HEK293 (cell line): ENCODE results near the gene RAF1.
"Not testable (repeated sequence)": the region's sequence is repeated elsewhere in the genome, so short reads cannot be mapped to it uniquely, and the experiment has no call there.

ENCODE experiments used
- CTCF ChIA-PET: fragments of 350-600 bp; formaldehyde crosslinking; extraction: SDS; loops from one replicate; lab custom pipeline; 2021; ENCODE audit warnings: antibody characterized with exemption; lab: Yijun Ruan, JAX
- POLR2A ChIA-PET: fragments of 300-600 bp; formaldehyde crosslinking; extraction: SDS; loops from one replicate; lab custom pipeline; 2020; ENCODE audit warnings: antibody characterized with exemption, inconsistent platforms; lab: Yijun Ruan, JAX
- H3K27ac ChIP-seq: fragments of 200-500 bp; sonication (Bioruptor generic); 2 replicates; pipeline ENCODE4 v1.5.1; 2014; ENCODE audit warnings: low read depth, low read length, control low read depth, inconsistent platforms; ENCODE audit errors: extremely low read depth
- H3K36me3 ChIP-seq, 2 experiments: fragments of 200-500 bp in 1 of 2; sonication (Bioruptor generic) in 1 of 2; 1 replicate in 1 of 2; 2 replicates in 1 of 2; pipeline ENCODE4 v1.5.1; 2014 to 2017; ENCODE audit warnings: inconsistent platforms in 2 of 2, low read length in 2 of 2; ENCODE audit not compliant: control insufficient read depth in 2 of 2, insufficient read depth in 1 of 2
- H3K4me1 ChIP-seq: fragments of 200-500 bp; sonication (Bioruptor generic); 2 replicates; pipeline ENCODE4 v1.5.1; 2014; ENCODE audit warnings: mild to moderate bottlenecking, low read length, inconsistent platforms; ENCODE audit not compliant: control insufficient read depth, insufficient read depth
- H3K4me3 ChIP-seq: 2 replicates; pipeline ENCODE4 v1.5.1; 2011; ENCODE audit warnings: low read depth, mild to moderate bottlenecking, control low read depth, low read length, moderate library complexity
- H3K9me3 ChIP-seq: fragments of 200-500 bp; sonication (Bioruptor generic); 2 replicates; pipeline ENCODE4 v1.5.1; 2014; ENCODE audit warnings: low read depth, low read length, inconsistent platforms; ENCODE audit not compliant: control insufficient read depth, insufficient read depth
- INSM2 ChIP-seq: fragments of 450-650 bp; formaldehyde crosslinking; IDR thresholded peaks from 2 replicates; pipeline ENCODE4 v1.5.1; 2016; ENCODE audit warnings: missing biosample characterization, missing genetic modification characterization
- SCRT2 ChIP-seq: fragments of 450-650 bp; formaldehyde crosslinking; IDR thresholded peaks from 2 replicates; pipeline ENCODE4 v1.5.1; 2016; ENCODE audit warnings: missing biosample characterization, missing genetic modification characterization
- ZBTB10 ChIP-seq: fragments of 450-650 bp; formaldehyde crosslinking; IDR thresholded peaks from 2 replicates; pipeline ENCODE4 v1.5.1; 2016; ENCODE audit warnings: missing biosample characterization, missing genetic modification characterization
- ZBTB21 ChIP-seq: fragments of 450-650 bp; formaldehyde crosslinking; IDR thresholded peaks from 2 replicates; pipeline ENCODE4 v1.5.1; 2017; ENCODE audit warnings: missing biosample characterization, missing genetic modification characterization
- ZEB2 ChIP-seq: fragments of 450-650 bp; formaldehyde crosslinking; IDR thresholded peaks from 2 replicates; pipeline ENCODE4 v1.5.1; 2016; ENCODE audit warnings: missing biosample characterization, missing genetic modification characterization
- ZIC2 ChIP-seq: fragments of 450-650 bp; formaldehyde crosslinking; IDR thresholded peaks from 2 replicates; pipeline ENCODE4 v1.5.1; 2016; ENCODE audit warnings: missing biosample characterization, missing genetic modification characterization
- ZNF2 ChIP-seq: fragments of 450-650 bp; formaldehyde crosslinking; IDR thresholded peaks from 2 replicates; pipeline ENCODE4 v1.5.1; 2016; ENCODE audit warnings: missing biosample characterization, missing genetic modification characterization
- ZNF280D ChIP-seq: fragments of 450-650 bp; formaldehyde crosslinking; IDR thresholded peaks from 2 replicates; pipeline ENCODE4 v1.5.1; 2016; ENCODE audit warnings: missing biosample characterization, missing genetic modification characterization
- ZNF426 ChIP-seq: fragments of 450-650 bp; formaldehyde crosslinking; IDR thresholded peaks from 2 replicates; pipeline ENCODE4 v1.5.1; 2017; ENCODE audit warnings: missing biosample characterization, missing genetic modification characterization, mild to moderate bottlenecking, inconsistent platforms, moderate library complexity
- ZNF76 ChIP-seq: fragments of 450-650 bp; formaldehyde crosslinking; IDR thresholded peaks from 2 replicates; pipeline ENCODE4; 2016; ENCODE audit warnings: low read depth, missing biosample characterization, missing genetic modification characterization, borderline replicate concordance

RAF1 gene

GRCh38 chr3:12675115-12675810 lies 11.3 kb upstream of the RAF1 start (continued):
- TF ChIP-seq ZNF280D (tag by site-specific recombination): no peak
- no peak for TF ChIP-seq SCRT2 (tag by site-specific recombination)
- no peak for TF ChIP-seq ZBTB21 (tag by site-specific recombination)
- no peak for TF ChIP-seq ZNF76
- no peak for TF ChIP-seq ZNF426
- TF ChIP-seq, all 188 proteins: peak for 0

- H3K9me3 ChIP-seq, H3K4me3 ChIP-seq, H3K27ac ChIP-seq, H3K4me1 ChIP-seq, H3K36me3 ChIP-seq, POLR2A ChIA-PET: not testable (repeated sequence)
- CTCF ChIA-PET: interaction anchor here (0.6 kb wide), 1 partner anchor 60 kb away, joined by 3 read pairs; no protein-coding TSS in a partner anchor
These were observed 10.2 kb upstream of the RAF1 start for GRCh38 chr3:12673956-12674736.

GRCh38 chr3:12671120-12671450 lies 7.2 kb upstream of the RAF1 start:
- POLR2A ChIA-PET: no interaction called here
- TF ChIP-seq ZEB2 (tag by site-specific recombination) (no peak), ZBTB10 (tag by site-specific recombination) (no peak), ZNF2 (tag by site-specific recombination) (no peak)
- TF ChIP-seq, all 188 proteins: peak for 0
- no peak overlapping the region for H3K27ac ChIP-seq
- no peaks in the 10 kb centered on the region for H3K36me3 ChIP-seq
- no peaks in the 10 kb centered on the region for H3K9me3 ChIP-seq
- CTCF ChIA-PET: no interaction called here
- H3K4me1 ChIP-seq: no peaks in the 10 kb centered on the region
- H3K4me3 ChIP-seq: no peak overlapping the region

- Histone ChIP-seq H3K27ac (no peak overlapping the region), H3K36me3 (no peaks in the 10 kb centered on the region), H3K4me3 (no peak overlapping the region), H3K4me1 (no peaks in the 10 kb centered on the region), H3K9me3 (no peaks in the 10 kb centered on the region)
- ChIA-PET CTCF (interaction anchor here (0.6 to 1.2 kb wide), 2 partner anchors 11 to 35 kb away, joined by 3 to 5 read pairs; no protein-coding TSS in a partner anchor), POLR2A (no interaction called here)
- peak; percentile 27 for TF ChIP-seq ZIC2 (tag by site-specific recombination)
- no peak for TF ChIP-seq INSM2 (tag by site-specific recombination)
These were observed 6.6 kb upstream of the RAF1 start for GRCh38 chr3:12670365-12671119.
